KOPT-K1 (cell line): Measurements from ENCODE around the gene AATK.

Experiments used
- H3K27ac ChIP-seq: fragments of 200-600 bp; sonication (generic); 2 replicates; pipeline ENCODE4 v1.5.1; 2016; ENCODE audit warnings: antibody characterized with exemption, mild to moderate bottlenecking, low read depth, low read length; ENCODE audit not compliant: poor library complexity, severe bottlenecking
- H3K36me3 ChIP-seq: fragments of 200-600 bp; sonication (generic); 2 replicates; pipeline ENCODE4 v1.5.1; 2017; ENCODE audit warnings: antibody characterized with exemption, mild to moderate bottlenecking, low read length, moderate library complexity; ENCODE audit not compliant: insufficient read depth
- H3K9me3 ChIP-seq: fragments of 200-600 bp; sonication (generic); 2 replicates; pipeline ENCODE4 v1.5.1; 2017; ENCODE audit warnings: antibody characterized with exemption, low read length, mild to moderate bottlenecking; ENCODE audit not compliant: insufficient read depth, poor library complexity, severe bottlenecking

Gene AATK

GRCh38 chr17:81101614-81102306 is 64.3 kb downstream of the AATK start:
- Histone ChIP-seq H3K27ac (no peak overlapping the region), H3K36me3 (no peaks in the 10 kb centered on the region), H3K9me3 (no peaks in the 10 kb centered on the region)

GRCh38 chr17:81100668-81101067 is 65.4 kb downstream of the AATK start:
- H3K9me3 ChIP-seq: no peaks in the 10 kb centered on the region
- H3K36me3 ChIP-seq: no peaks in the 10 kb centered on the region
- no peak overlapping the region for H3K27ac ChIP-seq

DNA sequence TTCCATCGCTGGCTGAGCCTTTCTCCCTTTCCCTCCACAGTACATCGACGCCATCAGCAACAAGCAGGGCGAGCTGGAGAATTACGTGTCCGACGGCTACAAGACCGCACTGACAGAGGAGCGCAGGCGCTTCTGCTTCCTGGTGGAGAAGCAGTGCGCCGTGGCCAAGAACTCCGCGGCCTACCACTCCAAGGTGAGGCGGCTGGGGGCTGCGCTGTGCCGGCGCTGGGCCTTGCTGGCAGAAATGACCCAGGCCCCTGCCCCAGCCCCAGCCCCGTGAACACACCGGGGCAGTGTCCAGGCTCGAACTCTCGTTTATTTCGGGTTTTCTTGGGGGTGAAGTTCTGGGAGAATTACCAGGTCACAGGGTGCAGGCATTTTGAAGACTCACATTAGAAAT is 66.1 kb downstream of the AATK start:
- Histone ChIP-seq H3K27ac (no peak overlapping the region), H3K9me3 (no peaks in the 10 kb centered on the region), H3K36me3 (no peaks in the 10 kb centered on the region)

GRCh38 chr17:81097943-81098308 is 68.1 kb downstream of the AATK start:
- Histone ChIP-seq H3K36me3 (no peaks in the 10 kb centered on the region), H3K9me3 (no peaks in the 10 kb centered on the region), H3K27ac (no peak overlapping the region)

GRCh38 chr17:81097134-81097942 is 68.7 kb downstream of the AATK start:
- Histone ChIP-seq H3K36me3 (no peaks in the 10 kb centered on the region), H3K27ac (no peak overlapping the region), H3K9me3 (no peaks in the 10 kb centered on the region)

DNA sequence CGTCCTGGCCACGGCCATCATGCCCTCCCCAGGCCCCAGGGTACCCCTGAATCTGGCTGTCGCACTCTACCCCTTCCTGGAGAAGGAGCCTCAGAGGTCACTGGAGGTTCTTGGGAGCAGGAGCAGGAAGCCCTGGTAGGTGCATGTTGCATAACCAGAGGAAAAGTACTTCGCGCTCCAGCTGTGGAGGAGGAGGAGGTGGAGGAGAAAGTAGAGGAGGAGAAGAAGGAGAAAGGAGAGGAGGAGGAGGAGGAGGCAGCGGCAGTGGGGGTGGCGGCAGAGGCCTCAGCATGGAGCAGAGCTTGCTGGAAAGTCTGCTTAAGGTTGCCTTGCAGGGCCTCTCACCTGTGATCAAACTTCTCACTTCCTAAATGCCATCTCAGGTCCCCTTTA is 69.3 kb downstream of the AATK start:
- no peaks in the 10 kb centered on the region for H3K36me3 ChIP-seq
- no peak overlapping the region for H3K27ac ChIP-seq
- no peaks in the 10 kb centered on the region for H3K9me3 ChIP-seq

DNA sequence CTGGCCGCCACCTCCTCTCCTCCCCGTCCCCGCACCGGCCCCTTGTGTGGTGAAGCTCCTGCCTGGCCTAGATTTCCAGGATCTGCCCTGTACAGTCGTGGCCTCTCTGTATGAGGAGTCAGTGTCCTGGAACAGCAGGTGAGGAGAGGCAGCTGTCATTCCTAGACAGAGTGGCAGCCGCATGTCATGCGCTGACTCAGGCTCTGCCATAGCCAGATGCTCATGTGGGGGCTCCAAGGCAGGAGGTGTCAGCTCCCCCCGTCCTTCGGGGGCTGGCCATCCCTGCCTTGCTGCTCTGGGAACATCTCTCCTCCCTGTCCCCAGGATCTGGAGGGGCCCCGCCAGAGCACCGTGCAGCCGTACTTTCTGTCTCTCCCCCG is 70.6 kb downstream of the AATK start:
- no peaks in the 10 kb centered on the region for H3K9me3 ChIP-seq
- H3K27ac ChIP-seq: peak overlapping the region; percentile 45
- no peaks in the 10 kb centered on the region for H3K36me3 ChIP-seq

DNA sequence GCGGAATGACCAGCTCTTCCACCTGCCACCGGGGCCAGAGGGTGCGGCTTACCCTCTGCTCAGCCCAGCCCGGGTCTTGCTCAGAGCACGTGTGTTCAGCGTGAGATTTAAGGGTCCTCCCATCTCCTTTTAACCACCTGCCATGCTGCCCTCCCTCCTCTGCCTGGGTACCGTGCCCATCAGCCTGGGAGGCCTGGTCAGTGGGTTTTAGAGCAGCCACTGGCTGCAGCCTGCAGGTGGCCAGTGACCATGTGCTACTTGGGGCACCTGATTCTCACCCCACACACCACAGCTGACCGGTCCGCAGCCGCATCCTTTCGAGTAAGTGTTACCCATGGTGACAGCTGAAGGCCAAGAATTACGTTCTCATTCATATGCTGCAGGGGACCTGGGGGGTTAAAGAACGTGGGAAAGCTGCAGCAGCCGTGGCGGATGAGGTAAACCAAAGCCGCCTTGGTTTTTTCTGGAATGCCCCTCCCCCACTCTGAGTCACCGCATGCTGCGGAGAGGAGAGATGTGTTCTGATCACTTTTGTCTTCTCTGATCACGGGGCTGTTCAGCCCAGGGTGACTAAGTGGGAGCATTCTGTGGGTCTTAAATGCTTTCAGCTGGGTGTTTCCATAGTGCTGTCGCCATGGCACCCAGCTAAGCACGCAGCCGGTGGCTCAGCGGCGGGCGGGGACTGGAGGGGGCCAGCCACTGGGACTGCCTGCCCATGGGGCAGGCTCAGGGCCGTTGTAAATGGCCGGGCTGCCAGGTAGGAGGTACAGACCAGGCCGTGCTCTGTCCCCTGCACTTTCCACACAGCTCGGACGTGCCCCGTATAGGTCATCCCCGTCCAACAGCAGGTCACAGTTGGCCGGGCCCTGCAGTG is 71.3 kb downstream of the AATK start:
- H3K36me3 ChIP-seq: no peaks in the 10 kb centered on the region
- no peaks in the 10 kb centered on the region for H3K9me3 ChIP-seq
- H3K27ac ChIP-seq: peak overlapping the region; percentile 56

- Histone ChIP-seq H3K9me3 (no peaks in the 10 kb centered on the region), H3K36me3 (no peaks in the 10 kb centered on the region), H3K27ac (peak overlapping the region; percentile 56)
Measured at GRCh38 chr17:81093619-81094508, 72.2 kb downstream of the AATK start.

DNA sequence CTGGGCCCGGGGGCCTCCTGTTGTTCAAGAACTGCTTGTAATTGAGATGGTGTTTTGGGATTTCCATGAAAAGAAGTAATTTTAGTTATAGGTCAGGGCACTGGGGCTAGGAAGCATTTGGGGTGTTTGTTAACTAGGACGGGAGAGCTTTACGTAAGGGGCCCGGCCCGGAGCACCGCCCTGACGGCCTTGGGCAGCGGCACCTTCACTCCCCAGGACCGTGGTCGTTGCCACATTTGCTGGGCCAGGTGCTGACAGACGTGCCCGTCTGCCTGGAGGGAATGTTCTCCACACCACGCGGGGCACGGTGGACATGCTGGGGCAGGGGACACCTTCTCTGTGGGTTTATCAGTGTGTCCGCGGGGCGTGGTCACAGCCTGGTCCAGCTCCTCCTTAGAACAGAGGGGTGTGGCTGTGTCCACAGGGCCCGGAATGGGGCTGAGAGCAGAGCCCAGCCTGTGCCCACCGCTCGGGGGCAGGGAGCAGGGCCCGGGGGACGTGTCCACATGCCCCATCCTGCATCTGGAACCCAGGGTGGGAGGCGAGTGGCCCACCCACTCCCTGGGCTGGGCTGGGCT is 73.4 kb downstream of the AATK start:
- Histone ChIP-seq H3K27ac (no peak overlapping the region), H3K9me3 (no peaks in the 10 kb centered on the region)

DNA sequence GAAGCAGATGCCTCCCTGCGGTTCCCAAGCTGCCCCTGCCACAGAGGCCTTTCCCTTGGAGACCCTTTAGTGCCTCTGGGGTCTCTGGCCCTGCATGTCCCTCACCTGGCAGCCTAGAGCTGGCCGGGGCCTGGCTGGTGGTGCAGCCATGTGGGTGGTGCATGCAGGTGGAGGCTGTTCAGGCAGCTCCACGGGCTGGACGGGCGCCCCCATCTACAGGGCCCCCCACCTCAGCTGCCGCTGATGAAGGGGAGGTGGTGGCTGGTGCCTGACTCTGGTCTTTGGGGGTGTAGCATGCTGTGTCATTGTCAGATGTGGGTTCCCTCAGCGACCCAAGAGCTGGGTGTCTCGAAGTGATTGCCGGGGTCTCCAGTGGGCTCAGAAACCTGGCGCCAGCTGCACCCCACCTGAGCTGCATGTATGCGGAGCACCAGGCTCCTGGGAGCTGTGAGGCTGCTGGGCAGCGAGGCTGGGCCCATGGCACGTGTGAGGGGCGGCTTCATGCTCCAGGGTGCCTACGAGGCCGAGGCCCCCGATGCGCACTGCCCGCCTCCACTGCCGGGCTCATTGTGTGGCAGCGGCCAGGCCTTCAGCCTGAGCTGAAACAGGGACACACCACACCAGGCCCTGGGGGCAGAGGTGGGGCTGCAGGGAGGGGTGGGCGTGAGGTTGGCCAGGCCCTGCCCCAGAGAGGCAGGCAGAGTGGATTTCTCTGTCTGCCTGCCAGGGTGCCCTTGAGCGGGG is 74.1 kb downstream of the AATK start:
- no peaks in the 10 kb centered on the region for H3K36me3 ChIP-seq
- H3K27ac ChIP-seq: no peak overlapping the region

More for the DNA sequence above, 73.4 kb downstream of the AATK start:
- no peaks in the 10 kb centered on the region for H3K36me3 ChIP-seq

DNA sequence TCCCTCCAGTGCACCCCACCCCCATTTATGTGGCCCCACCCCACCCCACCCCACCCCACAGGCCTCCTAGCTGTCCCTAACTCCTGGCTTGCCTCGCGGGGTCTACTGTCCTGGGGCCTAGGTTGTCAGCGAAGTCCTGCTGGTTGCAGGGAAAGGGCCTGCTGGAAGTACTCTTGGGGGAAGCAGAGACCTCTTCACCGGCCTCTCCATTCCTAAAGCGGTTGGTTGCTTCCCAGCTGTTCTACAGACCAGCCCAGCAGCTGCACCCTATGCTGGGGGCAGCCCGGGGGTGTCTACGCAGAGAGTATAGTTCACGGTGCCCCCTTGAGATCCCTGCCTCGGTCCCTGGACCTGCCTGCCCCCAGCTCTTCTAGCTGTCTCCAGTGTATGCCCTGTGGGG is 74.9 kb downstream of the AATK start:
- Histone ChIP-seq H3K9me3 (no peaks in the 10 kb centered on the region), H3K27ac (no peak overlapping the region), H3K36me3 (no peaks in the 10 kb centered on the region)

More for the DNA sequence above, 74.1 kb downstream of the AATK start:
- H3K9me3 ChIP-seq: no peaks in the 10 kb centered on the region

GRCh38 chr17:81090361-81091136 is 75.5 kb downstream of the AATK start:
- Histone ChIP-seq H3K27ac (no peak overlapping the region), H3K9me3 (no peaks in the 10 kb centered on the region), H3K36me3 (no peaks in the 10 kb centered on the region)
